Gastrocnemius medialis (tissue), 4 donors: ENCODE results near the gene THRAP3.

Source experiments
- POLR2A ChIP-seq, 2 donors: fragments of 450-650 bp; IDR thresholded peaks; one replicate each; pipeline ENCODE4 v1.6.1; 2017; ENCODE audit warnings: antibody characterized with exemption in 2 of 2, mild to moderate bottlenecking in 2 of 2, moderate library complexity in 2 of 2
- TF ChIP-seq, protein P1 (sequence below), 5 experiments: fragments of 450-650 bp in 3 of 5; fragments of 200-600 bp in 2 of 5; sonication (generic) in 2 of 5; IDR thresholded peaks in 4 of 5; conservative IDR thresholded peaks in 1 of 5; 1 replicate in 4 of 5; 2 replicates in 1 of 5; pipeline ENCODE4 v1.5.1; 2016 to 2019; ENCODE audit warnings: antibody characterized with exemption in 5 of 5, mild to moderate bottlenecking in 3 of 5, moderate library complexity in 3 of 5

- TF ChIP-seq, protein P1, sequence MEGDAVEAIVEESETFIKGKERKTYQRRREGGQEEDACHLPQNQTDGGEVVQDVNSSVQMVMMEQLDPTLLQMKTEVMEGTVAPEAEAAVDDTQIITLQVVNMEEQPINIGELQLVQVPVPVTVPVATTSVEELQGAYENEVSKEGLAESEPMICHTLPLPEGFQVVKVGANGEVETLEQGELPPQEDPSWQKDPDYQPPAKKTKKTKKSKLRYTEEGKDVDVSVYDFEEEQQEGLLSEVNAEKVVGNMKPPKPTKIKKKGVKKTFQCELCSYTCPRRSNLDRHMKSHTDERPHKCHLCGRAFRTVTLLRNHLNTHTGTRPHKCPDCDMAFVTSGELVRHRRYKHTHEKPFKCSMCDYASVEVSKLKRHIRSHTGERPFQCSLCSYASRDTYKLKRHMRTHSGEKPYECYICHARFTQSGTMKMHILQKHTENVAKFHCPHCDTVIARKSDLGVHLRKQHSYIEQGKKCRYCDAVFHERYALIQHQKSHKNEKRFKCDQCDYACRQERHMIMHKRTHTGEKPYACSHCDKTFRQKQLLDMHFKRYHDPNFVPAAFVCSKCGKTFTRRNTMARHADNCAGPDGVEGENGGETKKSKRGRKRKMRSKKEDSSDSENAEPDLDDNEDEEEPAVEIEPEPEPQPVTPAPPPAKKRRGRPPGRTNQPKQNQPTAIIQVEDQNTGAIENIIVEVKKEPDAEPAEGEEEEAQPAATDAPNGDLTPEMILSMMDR (IDR thresholded peaks at IDR 0.05 in 4 of 5, conservative IDR thresholded peaks at IDR 0.05 in 1 of 5), result no peak
- TF ChIP-seq POLR2A (IDR thresholded peaks at IDR 0.05), result no peak
These were observed 81.6 kb downstream of the THRAP3 start for GRCh38 chr1:36305915-36306209.
